Osteoblast (primary cell): ENCODE measurements around the gene PRDM5. TPM values are rescaled to one million over a fixed set of nuclear protein-coding genes. Genes with fewer than 3 reads are reported as not detected.

Source experiments
- DNase-seq: peaks from one replicate; pipeline ENCODE4 v3.0.0; 2011; ENCODE audit warnings: low spot score, mixed read lengths; ENCODE audit not compliant: insufficient read length; ENCODE audit errors: missing footprints
- H2AFZ ChIP-seq: 2 replicates; pipeline ENCODE4 v1.6.0; 2011; ENCODE audit warnings: mild to moderate bottlenecking, low read length
- H3K27ac ChIP-seq: 2 replicates; pipeline ENCODE4 v1.5.1; 2011; ENCODE audit warnings: mild to moderate bottlenecking, low read depth, low read length, moderate library complexity
- H3K27me3 ChIP-seq: 2 replicates; pipeline ENCODE4 v1.6.0; 2012; ENCODE audit warnings: mild to moderate bottlenecking, control low read depth, inconsistent platforms, low read length, moderate library complexity; ENCODE audit not compliant: insufficient read depth
- H3K36me3 ChIP-seq: 2 replicates; pipeline ENCODE4 v1.5.1; 2011; ENCODE audit warnings: mild to moderate bottlenecking, low read length, control low read depth, moderate library complexity; ENCODE audit not compliant: insufficient read depth
- H3K4me1 ChIP-seq: 2 replicates; pipeline ENCODE4 v1.5.1; 2011; ENCODE audit warnings: mild to moderate bottlenecking, low read length, control low read depth, moderate library complexity; ENCODE audit not compliant: insufficient read depth
- H3K4me2 ChIP-seq: 2 replicates; pipeline ENCODE4 v1.6.0; 2011; ENCODE audit warnings: mild to moderate bottlenecking, low read length; ENCODE audit not compliant: insufficient read depth
- H3K4me3 ChIP-seq: fragments of 200-600 bp; sonication (generic); 3 replicates; pipeline ENCODE4 v1.5.1; 2012; ENCODE audit warnings: mild to moderate bottlenecking, low read length, inconsistent platforms; ENCODE audit not compliant: insufficient read depth
- H3K79me2 ChIP-seq: 2 replicates; pipeline ENCODE4 v1.6.0; 2012; ENCODE audit warnings: mild to moderate bottlenecking, low read length, control low read depth, inconsistent platforms; ENCODE audit not compliant: insufficient read depth
- H3K9me3 ChIP-seq: 2 replicates; pipeline ENCODE4 v1.5.1; 2011; ENCODE audit warnings: low read depth, low read length, control low read depth
- H4K20me1 ChIP-seq: 2 replicates; pipeline ENCODE4 v1.6.0; 2012; ENCODE audit warnings: mild to moderate bottlenecking, low read length, control low read depth; ENCODE audit not compliant: insufficient read depth
- CTCF ChIP-seq: IDR thresholded peaks from 2 replicates; pipeline ENCODE4 v1.5.1; 2011; ENCODE audit warnings: mild to moderate bottlenecking, low read depth, low read length, moderate library complexity; ENCODE audit errors: extremely low read depth
- total RNA-seq: library from RNA; depleted of rRNA; stranded (reverse); fragments of >200 nt; gene quantifications from 2 replicates; pipeline ENCODE4 v1.2.3, GENCODE V29; 2012

The PRDM5 gene
- total RNA-seq, 1 donor: 39.4 TPM

- Histone ChIP-seq H3K27ac (no peak overlapping the region), H3K4me3 (no peak overlapping the region), H2AFZ (no peak overlapping the region), H3K4me1 (no peaks in the 10 kb centered on the region), H4K20me1 (no peaks in the 10 kb centered on the region), H3K79me2 (no peaks in the 10 kb centered on the region), H3K27me3 (no peaks in the 10 kb centered on the region), H3K9me3 (no peaks in the 10 kb centered on the region), H3K4me2 (no peak overlapping the region), H3K36me3 (no peaks in the 10 kb centered on the region)
- no peak for TF ChIP-seq CTCF
- DNase-seq: no peak
Observed at GRCh38 chr4:120963449-120963848, 40.9 kb upstream of the PRDM5 start.

GRCh38 chr4:120960656-120961267 lies 38.2 kb upstream of the PRDM5 start:
- Histone ChIP-seq H3K4me2 (no peak overlapping the region), H3K27me3 (no peaks in the 10 kb centered on the region), H3K27ac (no peak overlapping the region), H3K4me1 (no peaks in the 10 kb centered on the region), H3K4me3 (no peak overlapping the region), H2AFZ (no peak overlapping the region), H4K20me1 (no peaks in the 10 kb centered on the region), H3K79me2 (no peaks in the 10 kb centered on the region), H3K36me3 (no peaks in the 10 kb centered on the region), H3K9me3 (no peaks in the 10 kb centered on the region)
- DNase-seq: no peak
- TF ChIP-seq CTCF: no peak

GRCh38 chr4:120948382-120948781 lies 25.9 kb upstream of the PRDM5 start:
- no peaks in the 10 kb centered on the region for H3K36me3 ChIP-seq
- H3K27me3 ChIP-seq: no peaks in the 10 kb centered on the region
- no peaks in the 10 kb centered on the region for H4K20me1 ChIP-seq
- no peak overlapping the region for H3K27ac ChIP-seq
- TF ChIP-seq CTCF: no peak
- H3K9me3 ChIP-seq: no peaks in the 10 kb centered on the region
- H3K4me3 ChIP-seq: no peak overlapping the region
- DNase-seq: no peak
- H3K79me2 ChIP-seq: no peaks in the 10 kb centered on the region
- no peaks in the 10 kb centered on the region for H3K4me1 ChIP-seq
- no peak overlapping the region for H3K4me2 ChIP-seq
- no peak overlapping the region for H2AFZ ChIP-seq

- Histone ChIP-seq H3K4me1 (no peaks in the 10 kb centered on the region), H3K36me3 (no peaks in the 10 kb centered on the region), H3K79me2 (no peaks in the 10 kb centered on the region), H3K9me3 (no peaks in the 10 kb centered on the region), H3K4me2 (no peak overlapping the region), H3K4me3 (no peak overlapping the region), H3K27ac (no peak overlapping the region), H3K27me3 (no peaks in the 10 kb centered on the region), H4K20me1 (no peaks in the 10 kb centered on the region), H2AFZ (no peak overlapping the region)
- no peak for TF ChIP-seq CTCF
- no peak for DNase-seq
Observed at GRCh38 chr4:120942776-120943175, 20.2 kb upstream of the PRDM5 start.
